GM19025 (cell line): ENCODE data around the gene AKAP10.
"Not testable (repeated sequence)": the region's sequence is repeated elsewhere in the genome, so short reads cannot be mapped to it uniquely, and the experiment has no call there.

Experiments
- ATAC-seq: cut with Tn5 transposase; IDR thresholded peaks from one replicate; pipeline ENCODE4 v1.9.1; 2021; ENCODE audit warnings: mild to moderate bottlenecking, low read depth, moderate library complexity; ENCODE audit not compliant: unreplicated experiment

The AKAP10 gene

DNA sequence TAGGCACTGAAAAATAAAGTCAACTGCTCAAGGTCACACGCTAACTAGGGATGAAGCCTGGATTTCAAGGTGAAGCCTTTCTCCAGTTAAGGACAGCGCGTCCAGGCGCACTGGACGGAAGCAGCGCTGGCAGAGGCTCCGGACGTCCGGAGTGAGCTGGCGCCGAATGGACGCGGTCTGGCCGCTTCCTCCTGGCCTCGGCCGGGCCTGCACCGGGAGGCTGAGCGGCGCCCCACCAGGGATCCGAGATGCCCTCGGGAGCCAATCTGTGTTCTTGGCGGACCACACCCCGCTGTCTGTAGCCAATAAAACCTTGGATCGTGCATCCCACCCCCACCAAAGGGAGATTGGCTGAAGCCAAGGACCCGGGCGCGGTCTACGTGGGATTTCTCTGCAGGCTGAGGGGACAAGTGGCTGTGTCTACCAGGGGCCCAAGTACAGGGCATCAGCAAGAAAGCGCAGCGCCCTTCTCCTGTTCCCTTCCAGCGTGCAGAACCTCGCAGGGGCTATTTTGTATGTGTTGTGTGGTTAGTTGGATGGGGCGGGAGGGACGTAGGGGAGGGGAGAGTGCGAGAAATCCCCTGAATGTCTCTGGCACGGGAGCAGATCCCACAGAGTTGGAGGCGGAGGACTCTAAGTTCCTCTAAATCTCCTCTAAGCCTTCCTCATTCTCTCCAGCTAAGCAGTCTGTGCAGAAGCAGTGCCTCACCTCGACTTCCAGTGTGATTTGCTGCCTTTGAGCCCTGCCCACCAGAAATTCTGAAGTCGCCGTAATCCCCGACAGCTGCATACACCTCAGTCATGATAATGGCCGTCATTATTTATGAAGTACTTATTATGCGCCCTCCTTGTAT lies 2.5 kb upstream of the AKAP10 start:
- ATAC-seq = no peak

DNA sequence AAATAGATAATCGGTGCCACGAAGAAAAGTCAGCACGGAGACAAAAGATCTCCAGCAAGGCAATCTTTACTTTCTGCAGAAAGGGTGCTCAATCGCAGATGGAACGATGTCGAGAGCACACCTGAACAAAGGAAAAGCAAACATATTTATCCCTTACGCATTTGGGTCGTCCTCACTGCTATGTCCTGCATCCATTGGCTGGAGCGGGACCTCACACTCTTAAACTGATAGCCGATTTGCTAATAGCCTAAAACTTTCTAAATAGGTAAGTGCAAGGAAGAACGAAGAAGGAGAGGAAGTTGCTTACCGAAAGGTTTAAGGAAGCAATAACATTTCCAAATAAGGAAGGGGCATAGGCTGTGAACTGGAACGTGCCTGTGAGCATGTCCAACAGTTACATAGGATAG lies 1.2 kb upstream of the AKAP10 start:
- ATAC-seq = no peak

- peak; percentile 20 for ATAC-seq
Measured at GRCh38 chr17:19978209-19978802, 678 bp upstream of the AKAP10 start.

GRCh38 chr17:19975601-19976000 lies 2.0 kb downstream of the AKAP10 start:
- no peak for ATAC-seq

GRCh38 chr17:19973156-19973555 lies 4.5 kb downstream of the AKAP10 start:
- no peak for ATAC-seq

GRCh38 chr17:19962954-19963353 lies 14.7 kb downstream of the AKAP10 start:
- ATAC-seq = not testable (repeated sequence)

- no peak for ATAC-seq
Measured at GRCh38 chr17:19958023-19958422, 19.6 kb downstream of the AKAP10 start.

- no peak for ATAC-seq
Measured at GRCh38 chr17:19955099-19955498, 22.5 kb downstream of the AKAP10 start.

DNA sequence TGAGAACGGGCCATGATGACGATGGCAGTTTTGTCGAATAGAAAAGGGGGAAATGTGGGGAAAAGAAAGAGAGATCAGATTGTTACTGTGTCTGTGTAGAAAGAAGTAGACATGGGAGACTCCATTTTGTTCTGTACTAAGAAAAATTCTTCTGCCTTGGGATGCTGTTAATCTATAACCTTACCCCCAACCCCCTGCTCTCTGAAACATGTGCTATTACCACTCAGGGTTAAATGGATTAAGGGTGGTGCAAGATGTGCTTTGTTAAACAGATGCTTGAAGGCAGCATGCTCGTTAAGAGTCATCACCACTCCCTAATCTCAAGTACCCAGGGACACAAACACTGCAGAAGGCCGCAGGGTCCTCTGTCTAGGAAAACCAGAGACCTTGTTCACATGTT lies 26.2 kb downstream of the AKAP10 start:
- not testable (repeated sequence) for ATAC-seq

GRCh38 chr17:19950624-19951195 lies 26.9 kb downstream of the AKAP10 start:
- not testable (repeated sequence) for ATAC-seq

- ATAC-seq = no peak
Measured at GRCh38 chr17:19948116-19948943, 29.3 kb downstream of the AKAP10 start.

- ATAC-seq = no peak
Measured at GRCh38 chr17:19946921-19947320, 30.7 kb downstream of the AKAP10 start.

- ATAC-seq = no peak
Measured at GRCh38 chr17:19945009-19945626, 32.5 kb downstream of the AKAP10 start.

DNA sequence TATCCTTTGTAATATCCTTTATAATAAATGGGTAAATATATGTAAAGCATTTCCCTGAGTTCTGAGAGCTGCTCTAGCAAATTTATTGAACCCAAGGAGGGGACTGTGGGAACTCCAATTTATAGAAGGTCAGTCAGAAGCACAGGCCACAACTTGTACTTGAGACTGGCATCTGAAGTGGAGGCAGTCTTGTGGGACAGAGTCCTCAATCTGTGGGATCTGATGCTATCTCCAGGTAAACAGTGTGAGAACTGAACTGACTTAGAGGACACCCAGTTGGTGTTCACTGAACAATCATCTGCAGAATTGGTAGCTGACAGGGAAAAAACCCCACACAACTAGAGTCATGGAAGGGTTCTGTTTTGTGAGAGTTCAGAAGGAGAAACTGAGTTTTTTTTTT lies 34.0 kb downstream of the AKAP10 start:
- ATAC-seq = no peak

- ATAC-seq = no peak
Measured at GRCh38 chr17:19943026-19943425, 34.6 kb downstream of the AKAP10 start.

DNA sequence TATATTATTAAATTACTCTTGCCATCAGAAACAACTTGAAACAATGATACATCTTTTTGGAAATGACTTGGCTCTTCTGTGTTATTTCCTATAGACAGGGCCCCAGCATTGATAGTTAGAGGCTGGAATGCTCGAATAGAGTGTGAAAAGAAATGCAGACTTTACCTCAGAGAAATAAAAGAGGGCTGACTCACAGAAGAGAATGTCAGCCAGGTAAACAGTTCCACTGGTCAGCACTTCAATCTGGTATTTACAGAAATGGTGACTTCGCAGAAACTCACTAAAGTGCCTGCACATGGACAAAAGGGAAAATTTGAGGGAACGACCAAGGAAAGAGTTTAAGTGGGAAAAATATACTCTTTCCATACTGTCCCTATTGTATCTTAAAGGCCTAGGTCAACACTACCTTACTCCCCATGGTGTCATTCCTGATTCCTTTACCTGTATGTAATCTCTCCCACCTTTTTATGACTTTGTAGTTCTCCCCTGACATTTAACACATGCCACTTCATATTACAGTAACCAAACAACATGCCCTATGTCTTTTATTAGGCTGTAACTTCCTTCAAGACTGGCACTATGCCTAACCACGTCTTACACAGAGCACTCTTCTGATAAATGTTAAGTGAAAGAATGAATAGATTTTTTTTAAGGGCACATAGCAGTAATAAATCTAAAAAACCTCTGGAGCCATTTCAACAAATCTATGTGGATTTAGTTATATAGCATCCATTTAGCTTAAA lies 36.7 kb downstream of the AKAP10 start:
- ATAC-seq = no peak

DNA sequence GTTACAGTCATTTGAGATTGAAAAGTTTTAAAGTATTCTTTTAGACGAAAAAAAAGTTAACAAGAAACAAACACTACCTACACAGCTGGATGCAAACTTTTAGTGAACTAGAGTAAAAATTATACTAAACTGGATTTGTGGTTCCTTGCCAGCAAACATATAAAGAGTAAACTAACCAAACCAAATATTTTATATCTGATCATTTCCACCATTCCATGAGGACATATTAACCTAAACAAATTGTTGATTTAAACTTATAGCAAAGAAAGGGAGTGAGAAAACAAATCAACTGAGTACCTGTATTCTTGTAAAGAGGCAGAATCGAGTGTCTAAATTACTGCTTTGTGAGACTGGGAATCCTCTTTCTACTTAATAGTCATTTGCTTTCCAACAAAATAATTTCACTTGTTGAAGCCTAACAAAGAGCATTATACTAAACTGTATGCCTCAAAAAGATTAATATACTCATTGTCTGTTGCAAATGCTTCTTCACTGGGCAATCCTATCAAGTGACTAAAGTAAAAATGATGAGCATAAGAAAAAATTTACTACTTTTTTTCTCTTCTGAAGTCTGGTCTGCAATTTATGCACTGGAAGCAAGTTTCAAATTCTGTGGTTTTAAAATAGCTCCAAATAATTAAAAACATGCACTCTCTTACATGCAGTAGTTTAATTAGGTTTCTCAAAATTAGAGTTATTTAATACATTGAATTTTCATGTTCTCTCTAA lies 37.5 kb downstream of the AKAP10 start:
- no peak for ATAC-seq

DNA sequence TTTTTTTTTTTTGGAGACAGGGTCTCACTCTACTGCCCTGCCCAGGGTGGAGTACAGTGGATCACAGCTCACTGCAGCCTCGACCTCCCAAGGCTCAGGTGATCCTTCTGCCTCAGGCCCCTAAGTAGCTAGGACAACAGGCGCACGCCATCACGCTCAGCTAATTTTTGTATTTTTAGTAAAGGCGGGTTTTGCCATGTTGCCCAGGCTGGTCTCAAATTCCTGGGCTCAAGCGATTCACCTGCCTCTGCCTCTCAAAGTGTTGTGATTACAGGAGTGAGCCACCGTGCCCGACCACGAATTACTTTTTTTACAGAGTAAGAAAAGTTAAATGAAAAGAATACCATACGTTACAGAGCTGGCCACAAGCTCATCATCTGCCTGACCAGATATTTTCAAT lies 38.9 kb downstream of the AKAP10 start:
- ATAC-seq = no peak

DNA sequence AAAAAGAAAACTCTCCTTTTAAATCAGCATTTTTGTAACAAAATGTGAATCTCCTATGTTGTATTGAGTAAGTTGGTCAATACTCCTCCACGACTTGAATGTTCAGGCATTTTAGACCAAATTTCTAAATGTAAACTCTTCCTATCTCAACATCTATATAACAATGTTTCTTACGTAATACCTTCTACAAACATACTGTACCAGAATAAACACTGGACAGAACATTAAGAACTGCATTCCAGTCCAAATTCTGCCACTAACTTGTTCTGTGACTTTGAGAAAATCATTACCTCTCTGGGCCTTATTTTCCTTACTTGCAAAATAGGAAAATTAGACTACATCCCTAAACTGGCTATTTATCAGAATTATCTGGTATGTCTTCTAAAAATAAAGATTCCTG lies 40.1 kb downstream of the AKAP10 start:
- no peak for ATAC-seq
